Erythroblast (primary cell): ENCODE results near the gene PAGE4.

ENCODE experiments used
- GATA1 ChIP-seq: IDR thresholded peaks from 2 replicates; pipeline ENCODE4 v1.6.1; 2011; ENCODE audit warnings: low read depth, mild to moderate bottlenecking, control low read depth, low read length, moderate library complexity
- POLR2A ChIP-seq: IDR thresholded peaks from 2 replicates; pipeline ENCODE4 v1.6.1; 2011; ENCODE audit warnings: mild to moderate bottlenecking, low read length

GRCh38 chrX:49856819-49857218 is 27.7 kb downstream of the PAGE4 start:
- TF ChIP-seq POLR2A, result no peak
- TF ChIP-seq GATA1, result no peak
